ENCODE results near the gene BARD1.

- no peak for TF ChIP-seq POLR2A (IDR thresholded peaks at IDR 0.05)
- TF ChIP-seq, protein P1, sequence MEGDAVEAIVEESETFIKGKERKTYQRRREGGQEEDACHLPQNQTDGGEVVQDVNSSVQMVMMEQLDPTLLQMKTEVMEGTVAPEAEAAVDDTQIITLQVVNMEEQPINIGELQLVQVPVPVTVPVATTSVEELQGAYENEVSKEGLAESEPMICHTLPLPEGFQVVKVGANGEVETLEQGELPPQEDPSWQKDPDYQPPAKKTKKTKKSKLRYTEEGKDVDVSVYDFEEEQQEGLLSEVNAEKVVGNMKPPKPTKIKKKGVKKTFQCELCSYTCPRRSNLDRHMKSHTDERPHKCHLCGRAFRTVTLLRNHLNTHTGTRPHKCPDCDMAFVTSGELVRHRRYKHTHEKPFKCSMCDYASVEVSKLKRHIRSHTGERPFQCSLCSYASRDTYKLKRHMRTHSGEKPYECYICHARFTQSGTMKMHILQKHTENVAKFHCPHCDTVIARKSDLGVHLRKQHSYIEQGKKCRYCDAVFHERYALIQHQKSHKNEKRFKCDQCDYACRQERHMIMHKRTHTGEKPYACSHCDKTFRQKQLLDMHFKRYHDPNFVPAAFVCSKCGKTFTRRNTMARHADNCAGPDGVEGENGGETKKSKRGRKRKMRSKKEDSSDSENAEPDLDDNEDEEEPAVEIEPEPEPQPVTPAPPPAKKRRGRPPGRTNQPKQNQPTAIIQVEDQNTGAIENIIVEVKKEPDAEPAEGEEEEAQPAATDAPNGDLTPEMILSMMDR (IDR thresholded peaks at IDR 0.05), result no peak
Observed at GRCh38 chr2:214715025-214715424, 94.5 kb downstream of the BARD1 start.
